MM.1S (cell line): ENCODE results near the gene FAM117B.

ENCODE experiments used
- EZH2phosphoT487 ChIP-seq: fragments of 300-600 bp; sonication (generic); IDR thresholded peaks from 2 replicates; pipeline ENCODE4 v1.6.1; 2018; ENCODE audit warnings: antibody characterized with exemption, low read length
- TF ChIP-seq, protein P1 (sequence below): fragments of 300-600 bp; sonication (generic); IDR thresholded peaks from 2 replicates; pipeline ENCODE4 v1.5.1; 2016; ENCODE audit warnings: antibody characterized with exemption, low read length, mixed read lengths

DNA sequence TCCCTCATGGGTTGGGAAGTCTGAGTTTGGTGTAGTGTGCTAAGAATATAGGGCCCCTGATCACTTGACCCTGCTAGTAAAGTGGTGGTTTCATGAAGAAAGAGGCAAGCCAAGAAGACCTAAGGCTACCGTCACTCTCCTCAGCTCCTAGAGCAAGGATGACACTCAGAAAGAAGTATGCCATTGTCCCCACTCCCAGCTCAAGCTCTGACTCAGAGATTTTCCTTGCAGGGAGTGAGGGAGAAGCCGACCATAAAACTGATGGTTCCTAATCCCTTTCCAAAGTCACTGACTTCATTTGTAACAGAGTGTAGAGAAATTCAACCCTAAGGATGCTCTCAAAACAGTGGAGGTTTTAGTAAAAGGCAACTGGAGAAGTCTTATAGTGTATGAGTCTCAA is 155.9 kb downstream of the FAM117B start:
- TF ChIP-seq EZH2phosphoT487, result no peak
- TF ChIP-seq, protein P1, sequence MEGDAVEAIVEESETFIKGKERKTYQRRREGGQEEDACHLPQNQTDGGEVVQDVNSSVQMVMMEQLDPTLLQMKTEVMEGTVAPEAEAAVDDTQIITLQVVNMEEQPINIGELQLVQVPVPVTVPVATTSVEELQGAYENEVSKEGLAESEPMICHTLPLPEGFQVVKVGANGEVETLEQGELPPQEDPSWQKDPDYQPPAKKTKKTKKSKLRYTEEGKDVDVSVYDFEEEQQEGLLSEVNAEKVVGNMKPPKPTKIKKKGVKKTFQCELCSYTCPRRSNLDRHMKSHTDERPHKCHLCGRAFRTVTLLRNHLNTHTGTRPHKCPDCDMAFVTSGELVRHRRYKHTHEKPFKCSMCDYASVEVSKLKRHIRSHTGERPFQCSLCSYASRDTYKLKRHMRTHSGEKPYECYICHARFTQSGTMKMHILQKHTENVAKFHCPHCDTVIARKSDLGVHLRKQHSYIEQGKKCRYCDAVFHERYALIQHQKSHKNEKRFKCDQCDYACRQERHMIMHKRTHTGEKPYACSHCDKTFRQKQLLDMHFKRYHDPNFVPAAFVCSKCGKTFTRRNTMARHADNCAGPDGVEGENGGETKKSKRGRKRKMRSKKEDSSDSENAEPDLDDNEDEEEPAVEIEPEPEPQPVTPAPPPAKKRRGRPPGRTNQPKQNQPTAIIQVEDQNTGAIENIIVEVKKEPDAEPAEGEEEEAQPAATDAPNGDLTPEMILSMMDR, result no peak
